Stimulated activated CD8-positive, alpha-beta memory T cell treated with anti-CD3 and anti-CD28 coated beads, Interleukin-2, amount 100 ng/mL, for 1 hour (primary cell): ENCODE measurements around the gene B4GALT7.
"Not testable (repeated sequence)": the region's sequence is repeated elsewhere in the genome, so short reads cannot be mapped to it uniquely, and the experiment has no call there.

Experiments
- DNase-seq, 2 donors: peaks; one replicate each; pipeline ENCODE4 v3.0.0-alpha.2; 2020; ENCODE audit warnings: low read depth in 2 of 2

B4GALT7 gene

GRCh38 chr5:177599731-177600507 is at the start of gene B4GALT7:
B4GALT7 (plus strand) TSS chr5:177600132; CDS start chr5:177600211, 79 bp downstream.
- peak; percentile 74 to 76 for DNase-seq

GRCh38 chr5:177552839-177553455 is 47.0 kb upstream of the B4GALT7 start:
- DNase-seq, result no peak

- DNase-seq, result peak in 1 of 2 donors; percentile 9
Observed at GRCh38 chr5:177553671-177554429, 46.1 kb upstream of the B4GALT7 start.

- peak; percentile 89 to 91 for DNase-seq
Observed at GRCh38 chr5:177554474-177555111, 45.3 kb upstream of the B4GALT7 start, which contains the start of gene FAM193B. FAM193B (minus strand) TSS chr5:177554563; CDS start chr5:177554458, 105 bp downstream.

- DNase-seq, result no peak
Observed at GRCh38 chr5:177555228-177555627, 44.7 kb upstream of the B4GALT7 start.

- no peak for DNase-seq
Observed at GRCh38 chr5:177555665-177556064, 44.3 kb upstream of the B4GALT7 start.

- DNase-seq, result no peak
Observed at GRCh38 chr5:177557041-177557647, 42.8 kb upstream of the B4GALT7 start.

- DNase-seq, result no peak
Observed at GRCh38 chr5:177557796-177558195, 42.1 kb upstream of the B4GALT7 start.

- DNase-seq, result not testable (repeated sequence)
Observed at GRCh38 chr5:177559446-177559941, 40.4 kb upstream of the B4GALT7 start.

- no peak for DNase-seq
Observed at GRCh38 chr5:177565046-177565445, 34.9 kb upstream of the B4GALT7 start.

- DNase-seq, result no peak
Observed at GRCh38 chr5:177568326-177568725, 31.6 kb upstream of the B4GALT7 start.

GRCh38 chr5:177569894-177570293 is 30.0 kb upstream of the B4GALT7 start:
- no peak for DNase-seq

- DNase-seq, result no peak
Observed at GRCh38 chr5:177575488-177575887, 24.4 kb upstream of the B4GALT7 start.

- no peak for DNase-seq
Observed at GRCh38 chr5:177576169-177576568, 23.8 kb upstream of the B4GALT7 start.

GRCh38 chr5:177578316-177578715 is 21.6 kb upstream of the B4GALT7 start:
- DNase-seq, result no peak

- no peak for DNase-seq
Observed at GRCh38 chr5:177588413-177588909, 11.5 kb upstream of the B4GALT7 start.

GRCh38 chr5:177590406-177590805 is 9.5 kb upstream of the B4GALT7 start:
- DNase-seq, result no peak

- no peak for DNase-seq
Observed at GRCh38 chr5:177591690-177592009, 8.3 kb upstream of the B4GALT7 start.

GRCh38 chr5:177592010-177592834 is 7.7 kb upstream of the B4GALT7 start, which contains the start of gene TMED9:
TMED9 (plus strand) TSS chr5:177592203; CDS start chr5:177592215, 12 bp downstream.
- DNase-seq, result peak; percentile 75

- no peak for DNase-seq
Observed at GRCh38 chr5:177592905-177593304, 7.0 kb upstream of the B4GALT7 start.
